Lower leg skin (tissue), 4 donors: ENCODE data around the gene SMC4. TPM values are rescaled to one million over a fixed set of nuclear protein-coding genes. Genes with fewer than 3 reads are reported as not detected.

Experiments used
- DNase-seq, 2 donors: peaks; one replicate each; pipeline ENCODE4 v3.0.0-alpha.2; 2019; ENCODE audit warnings: low spot score in 2 of 2
- H3K4me3 ChIP-seq: fragments of 200-600 bp; sonication (generic); 2 replicates; pipeline ENCODE4 v1.5.1; 2017; ENCODE audit warnings: mild to moderate bottlenecking, low read depth; ENCODE audit not compliant: poor library complexity, severe bottlenecking
- CTCF ChIP-seq, 3 donors: fragments of 450-650 bp; IDR thresholded peaks; one replicate each; pipeline ENCODE4 v1.5.1; 2016; ENCODE audit warnings: antibody characterized with exemption in 3 of 3, mild to moderate bottlenecking in 3 of 3, moderate library complexity in 2 of 3
- POLR2A ChIP-seq, 2 donors: fragments of 450-650 bp; IDR thresholded peaks; one replicate each; pipeline ENCODE4 v1.6.1; 2016 to 2017; ENCODE audit warnings: antibody characterized with exemption in 2 of 2, mild to moderate bottlenecking in 1 of 2, moderate library complexity in 1 of 2
- WGBS, 2 donors: methylation state at CpG; one replicate each; pipeline ENCODE4 v1.1.5; 2018; 5-methylcytosine and 5-hydroxymethylcytosine counted together
- intact Hi-C: fragments of 100-400 bp; cut with DNase I; formaldehyde crosslinking; loops from one replicate; pipeline ENCODE4 v1.15.0; 2023; ENCODE audit warnings: low total_unique reads
- total RNA-seq, 4 donors: library from RNA; depleted of rRNA; stranded (reverse); fragments of >200 nt; gene quantifications; one replicate each; pipeline ENCODE4 v1.1.0, GENCODE V29; 2016

SMC4 gene
- total RNA-seq, 4 donors from 2014 or later = 18.5 to 33.7 (median 28.6) TPM

GRCh38 chr3:160458151-160458550, 58.7 kb downstream of the SMC4 start:
- H3K4me3 ChIP-seq = no peak overlapping the region
- no peak for TF ChIP-seq CTCF (IDR thresholded peaks at IDR 0.05)
- no peak for TF ChIP-seq POLR2A (IDR thresholded peaks at IDR 0.05)
- no peak for DNase-seq
- WGBS, 2 donors = 87 to 91% methylated on average over 4 of the region's 4 CpGs
- intact Hi-C loops = no loop called here

GRCh38 chr3:160459450-160459970, 60.1 kb downstream of the SMC4 start:
- no peak for DNase-seq
- WGBS, 2 donors = 89 to 93% methylated on average over 9 of the region's 9 CpGs
- no peak for TF ChIP-seq POLR2A (IDR thresholded peaks at IDR 0.05)
- H3K4me3 ChIP-seq = no peak overlapping the region
- intact Hi-C loops = no loop called here

- TF ChIP-seq CTCF (IDR thresholded peaks at IDR 0.05) (no peak), POLR2A (IDR thresholded peaks at IDR 0.05) (no peak)
- no peak for DNase-seq
- intact Hi-C loops = no loop called here
- 90% methylated on average over 3 of the region's 3 CpGs for WGBS, 2 donors
- H3K4me3 ChIP-seq = no peak overlapping the region
Measured at GRCh38 chr3:160460033-160460432, 60.6 kb downstream of the SMC4 start.

GRCh38 chr3:160464321-160464720, 64.9 kb downstream of the SMC4 start:
- no peak for TF ChIP-seq POLR2A (IDR thresholded peaks at IDR 0.05)
- no peak for TF ChIP-seq CTCF (IDR thresholded peaks at IDR 0.05)
- intact Hi-C loops = no loop called here
- 91 to 95% methylated on average over 2 of the region's 2 CpGs for WGBS, 2 donors
- no peak for DNase-seq
- no peak overlapping the region for H3K4me3 ChIP-seq

- no peak for DNase-seq
- no peak for TF ChIP-seq POLR2A (IDR thresholded peaks at IDR 0.05)
- no peak for TF ChIP-seq CTCF (IDR thresholded peaks at IDR 0.05)
- intact Hi-C loops = no loop called here
- H3K4me3 ChIP-seq = no peak overlapping the region
- WGBS, 2 donors = 69 to 73% methylated on average over 1 of the region's 1 CpG
Measured at GRCh38 chr3:160464971-160465370, 65.5 kb downstream of the SMC4 start.

- no peak for DNase-seq
- H3K4me3 ChIP-seq = no peak overlapping the region
- no peak for TF ChIP-seq POLR2A (IDR thresholded peaks at IDR 0.05)
- no peak for TF ChIP-seq CTCF (IDR thresholded peaks at IDR 0.05)
- intact Hi-C loops = loop anchor here (5.0 kb wide), 1 partner anchor 1153 kb away; no protein-coding TSS in a partner anchor
- WGBS, 2 donors = 79 to 88% methylated on average over 5 of the region's 5 CpGs
Measured at GRCh38 chr3:160470181-160470580, 70.7 kb downstream of the SMC4 start.
